NCI-H1694 treated with DMSO at 0.1 percent for 48 hours (cell line): ENCODE measurements around the gene CMSS1.
A peak's percentile ranks its signal among the peaks of the same experiment; 100 is the strongest.

Experiments used
- DNase-seq: peaks from one replicate; lab custom pipeline; 2025; lab: John Stamatoyannopoulos, UW

The CMSS1 gene

DNA sequence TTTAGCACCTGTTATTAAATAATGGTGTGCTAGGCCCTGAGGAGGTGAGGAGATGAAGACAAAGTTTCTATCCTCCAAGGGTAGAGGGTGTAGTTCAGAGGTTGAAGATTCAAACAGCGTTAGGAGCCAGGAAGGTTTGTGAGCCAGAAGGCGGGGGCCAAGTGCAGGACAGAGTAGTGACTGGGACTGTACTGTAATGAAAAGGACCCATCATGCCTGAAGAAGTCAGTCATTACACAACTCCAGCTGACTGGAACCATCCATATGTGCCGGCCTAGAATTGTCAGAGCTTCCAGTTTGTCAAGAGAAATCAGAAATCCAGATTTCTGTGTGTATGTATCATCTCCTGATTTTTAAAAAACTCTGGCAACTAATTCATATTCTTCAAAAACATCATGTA, 241.8 kb downstream of the CMSS1 start:
- DNase-seq: no peak

DNA sequence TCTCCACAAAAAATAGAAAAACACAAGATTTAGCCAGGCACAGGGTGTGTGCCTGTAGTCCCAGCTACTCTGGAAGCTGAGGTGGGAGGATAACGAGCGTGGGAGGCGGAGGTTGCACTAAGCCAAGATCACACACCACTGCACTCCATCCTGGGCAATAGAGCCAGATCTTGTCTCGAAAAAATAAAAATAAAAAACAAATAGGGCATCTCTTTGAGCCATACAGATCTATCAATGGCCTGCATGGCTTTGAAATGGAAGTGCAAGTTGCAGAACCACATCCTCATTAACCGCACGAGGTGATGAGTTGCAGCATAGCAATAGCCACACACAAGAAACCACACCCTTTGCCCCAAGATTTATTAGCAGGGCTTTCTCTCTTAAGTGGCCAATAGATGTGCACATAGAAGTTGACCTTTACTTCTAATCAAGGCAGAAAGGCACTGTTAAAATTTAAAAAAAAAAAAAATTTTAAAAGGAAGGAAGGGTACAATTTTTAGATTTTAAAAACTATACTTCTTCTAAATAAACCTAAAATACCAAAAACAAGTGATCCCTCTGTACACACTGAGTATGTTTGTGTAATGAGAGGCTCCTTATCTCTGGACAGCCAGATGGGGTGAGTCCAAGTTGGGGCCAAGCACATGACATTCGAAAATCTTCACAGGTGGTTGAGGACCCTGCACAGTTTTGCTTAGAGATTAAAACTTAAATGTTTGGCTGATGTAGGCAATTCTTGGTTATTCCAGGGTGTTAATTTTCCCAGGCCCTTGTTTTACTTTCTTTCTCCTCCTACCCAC, 243.2 kb downstream of the CMSS1 start:
- no peak for DNase-seq

DNA sequence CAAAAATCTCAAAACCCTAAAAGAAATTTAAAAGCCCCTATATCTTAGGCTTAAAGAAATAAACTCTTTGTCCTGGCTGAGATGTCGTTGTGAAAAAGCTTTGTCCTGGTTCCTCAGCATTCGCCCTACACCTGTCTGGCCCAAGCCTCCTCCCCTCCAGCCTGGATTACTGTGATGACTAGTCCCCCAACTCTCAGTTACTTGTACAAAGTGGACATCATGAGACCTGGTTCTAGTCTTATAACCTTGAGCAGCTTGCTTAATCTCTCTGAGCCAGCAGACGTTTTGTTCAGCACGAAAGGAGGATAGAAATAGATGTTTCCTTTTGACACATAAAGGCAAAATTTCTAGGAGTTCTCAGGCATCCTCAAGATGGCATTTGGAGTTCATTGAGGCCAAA, 245.0 kb downstream of the CMSS1 start:
- DNase-seq: no peak

DNA sequence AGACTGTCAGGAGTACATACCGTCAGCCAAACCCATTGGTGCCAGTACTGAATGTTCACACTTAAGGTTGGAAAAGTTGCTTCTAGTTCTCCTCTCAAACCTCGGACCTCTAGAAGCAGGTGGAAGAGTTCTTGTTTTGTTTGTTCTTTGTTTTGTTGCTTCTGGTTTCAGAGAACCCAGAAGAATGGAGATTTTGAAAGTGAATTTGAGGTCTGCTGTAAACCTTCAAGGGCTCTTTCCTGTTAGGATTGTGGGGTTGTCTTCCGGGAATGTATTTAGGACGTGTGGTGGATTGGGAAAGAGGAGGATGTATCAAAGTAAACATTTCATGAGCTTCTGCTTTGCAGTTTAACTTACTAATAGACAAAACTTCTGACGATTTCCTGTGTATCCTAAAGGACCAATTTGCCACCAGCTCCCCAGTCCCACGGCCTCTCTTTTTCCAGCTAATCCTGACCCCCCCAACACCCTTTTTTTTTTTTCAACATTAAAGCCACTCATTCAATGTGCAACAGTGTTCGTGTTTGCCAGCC, 246.3 kb downstream of the CMSS1 start:
- DNase-seq: no peak

DNA sequence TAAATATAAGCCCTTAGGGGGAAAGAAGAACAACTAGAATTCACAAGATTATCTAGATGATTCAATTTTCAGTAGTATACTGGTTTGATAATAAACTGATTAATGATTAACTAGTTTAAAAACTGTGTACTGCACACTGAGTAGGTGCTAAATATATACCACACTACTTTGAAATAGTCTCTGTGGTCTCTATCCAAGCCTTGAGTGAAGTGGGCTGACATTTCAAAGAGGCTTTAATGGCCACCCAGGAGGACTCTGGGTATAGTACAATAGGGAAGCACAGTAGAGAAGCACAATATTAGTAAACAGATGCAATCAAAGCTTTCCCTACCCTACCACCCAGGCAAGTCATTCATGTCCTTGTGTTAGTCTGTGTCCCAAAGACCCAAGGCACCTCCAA, 249.9 kb downstream of the CMSS1 start:
- DNase-seq: no peak

DNA sequence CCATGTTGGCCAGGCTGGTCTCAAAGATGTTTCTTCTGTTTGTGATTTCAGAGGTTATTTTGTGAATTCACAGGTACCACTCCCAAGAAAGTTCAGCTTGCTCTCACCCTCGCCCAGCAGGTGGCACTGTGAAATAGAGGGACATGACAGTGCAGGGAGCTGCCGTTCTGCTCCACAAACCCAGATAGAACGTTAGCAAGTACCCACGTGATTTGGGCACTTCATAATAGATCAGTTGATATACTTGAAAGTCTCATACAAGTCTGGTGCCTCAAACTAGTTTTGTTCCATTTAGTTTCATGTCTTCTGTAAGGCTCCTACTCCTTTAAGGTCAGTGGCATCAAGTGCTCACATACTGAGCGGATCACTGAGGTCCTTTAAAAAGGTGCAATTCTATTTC, 251.2 kb downstream of the CMSS1 start:
- DNase-seq: peak; percentile 45

DNA sequence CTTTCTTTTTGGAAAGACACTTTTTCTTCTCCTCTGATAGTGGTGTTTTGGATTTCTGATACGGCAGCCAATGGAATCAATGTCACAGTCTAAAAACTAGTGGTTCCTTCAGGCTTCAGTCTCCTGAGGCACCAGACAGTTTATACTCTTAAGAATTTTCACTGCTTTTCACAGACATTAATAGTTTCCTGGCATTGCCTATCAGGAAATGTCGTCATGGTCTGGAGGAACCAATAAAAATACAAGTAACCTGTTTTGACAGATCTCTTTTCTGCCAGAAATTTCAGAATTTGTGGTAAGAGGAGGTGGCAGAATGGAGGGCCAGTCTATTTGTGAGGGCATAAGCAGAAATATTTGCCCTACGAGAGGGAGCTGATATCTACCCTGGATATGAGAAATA, 251.8 kb downstream of the CMSS1 start:
- DNase-seq: no peak

DNA sequence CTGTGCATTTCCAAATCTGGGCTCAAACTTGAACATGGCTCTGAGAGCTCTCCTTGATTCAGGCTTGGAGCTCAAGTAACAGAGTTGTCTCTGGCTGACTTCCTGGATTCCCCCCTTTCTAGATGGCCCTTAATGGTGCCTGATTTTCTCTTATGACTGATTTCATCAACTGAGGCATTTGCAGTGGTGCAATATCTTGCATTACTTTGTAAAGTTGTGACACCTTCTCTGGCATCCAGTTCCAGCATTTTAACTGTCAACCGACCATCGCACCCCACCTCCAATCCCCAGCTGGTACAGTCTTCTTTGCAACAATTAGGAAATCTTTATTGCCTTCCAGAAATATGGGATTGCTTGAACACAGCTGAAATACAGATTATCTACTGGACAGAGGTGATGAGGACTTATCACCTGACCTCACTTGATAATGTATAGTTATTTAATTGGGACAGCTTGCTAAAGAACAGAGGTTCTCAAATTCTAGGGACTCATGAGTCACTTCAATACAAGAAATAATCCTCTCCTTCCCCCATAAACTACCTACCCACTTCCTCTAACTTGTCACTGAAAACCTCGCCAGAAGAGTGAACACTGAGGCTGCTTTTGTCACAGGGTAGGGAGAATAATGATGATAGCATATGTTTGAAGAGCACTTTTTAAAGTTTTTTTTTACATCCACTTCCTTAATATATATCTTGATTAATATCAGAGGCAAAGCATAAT, 254.8 kb downstream of the CMSS1 start:
- DNase-seq: no peak

DNA sequence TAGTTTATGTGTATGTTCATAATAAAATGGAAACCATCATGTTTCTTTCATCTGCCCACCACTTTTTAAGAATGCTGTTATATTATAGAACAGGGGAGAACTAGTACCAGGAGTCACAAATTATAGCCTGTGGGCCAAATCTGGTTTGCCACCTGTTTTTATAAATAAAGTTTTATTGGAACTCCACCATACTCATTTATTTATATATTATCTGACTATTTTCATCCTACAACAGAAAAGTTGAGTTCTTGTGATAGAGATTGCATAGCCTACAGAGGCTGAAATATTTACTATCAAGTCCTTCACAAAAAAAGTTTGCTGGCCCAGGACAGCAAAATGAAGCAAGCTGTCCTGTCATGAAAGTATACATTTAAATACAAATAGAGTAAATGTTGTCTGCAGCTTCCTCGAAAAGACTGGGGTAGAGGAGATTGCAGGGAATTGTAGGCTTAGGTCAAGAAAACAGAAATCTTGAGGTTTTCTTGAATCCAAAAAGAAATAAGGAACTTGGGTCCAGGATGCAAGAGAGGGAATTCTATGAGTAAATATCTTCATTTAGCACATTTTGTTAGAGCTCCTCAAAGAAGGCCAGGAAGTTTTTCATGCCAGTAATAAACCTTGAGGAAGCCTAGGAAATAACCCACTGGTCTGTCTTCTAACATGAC, 255.5 kb downstream of the CMSS1 start:
- no peak for DNase-seq

DNA sequence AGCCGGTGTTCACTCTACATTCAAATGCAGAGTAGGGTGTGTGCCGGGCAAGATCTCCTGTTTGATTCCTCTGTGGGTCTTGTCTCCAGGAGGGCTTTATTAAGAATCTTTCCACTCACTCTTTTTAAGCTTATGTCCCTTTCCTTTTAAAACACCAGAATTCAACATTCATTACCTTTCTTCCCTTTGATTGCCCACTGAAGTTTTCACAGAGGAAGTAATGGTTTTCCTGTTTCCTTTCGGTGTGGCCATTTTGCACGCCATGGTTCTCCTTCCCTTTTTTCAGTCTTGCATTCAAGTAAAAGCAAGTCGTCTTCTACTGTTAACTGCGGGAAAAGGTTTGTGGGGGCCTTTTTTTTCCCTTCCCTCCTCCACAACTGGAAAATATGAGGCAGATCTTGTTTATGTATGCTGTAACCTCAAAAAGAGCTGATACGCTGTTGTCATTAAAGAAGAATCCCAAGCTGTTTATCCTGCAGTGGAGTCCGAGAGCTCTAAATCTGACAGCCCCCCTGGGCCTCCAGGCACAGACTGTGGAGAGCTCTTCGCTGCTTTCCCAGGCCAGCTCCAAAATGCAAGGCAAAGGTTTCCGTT, 256.1 kb downstream of the CMSS1 start:
- no peak for DNase-seq

DNA sequence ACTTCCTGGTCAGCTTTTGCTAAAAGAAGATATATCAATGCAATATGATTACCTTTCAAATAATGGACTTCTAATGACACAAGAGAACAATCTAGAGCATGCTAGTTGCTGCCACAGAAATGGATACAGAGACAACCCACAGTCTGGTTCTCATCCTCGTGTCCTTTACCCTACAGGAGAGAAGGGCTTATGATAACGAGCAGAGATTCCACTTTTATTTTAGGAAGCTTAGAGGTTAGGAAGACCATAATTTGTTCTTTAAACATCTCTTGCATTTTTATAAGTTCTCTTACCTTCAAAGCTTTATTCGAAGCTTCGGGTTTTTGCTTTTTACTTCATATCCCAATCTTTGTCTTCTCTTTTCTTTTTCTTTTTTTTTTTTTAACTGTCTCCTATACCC, 257.5 kb downstream of the CMSS1 start:
- DNase-seq: no peak

DNA sequence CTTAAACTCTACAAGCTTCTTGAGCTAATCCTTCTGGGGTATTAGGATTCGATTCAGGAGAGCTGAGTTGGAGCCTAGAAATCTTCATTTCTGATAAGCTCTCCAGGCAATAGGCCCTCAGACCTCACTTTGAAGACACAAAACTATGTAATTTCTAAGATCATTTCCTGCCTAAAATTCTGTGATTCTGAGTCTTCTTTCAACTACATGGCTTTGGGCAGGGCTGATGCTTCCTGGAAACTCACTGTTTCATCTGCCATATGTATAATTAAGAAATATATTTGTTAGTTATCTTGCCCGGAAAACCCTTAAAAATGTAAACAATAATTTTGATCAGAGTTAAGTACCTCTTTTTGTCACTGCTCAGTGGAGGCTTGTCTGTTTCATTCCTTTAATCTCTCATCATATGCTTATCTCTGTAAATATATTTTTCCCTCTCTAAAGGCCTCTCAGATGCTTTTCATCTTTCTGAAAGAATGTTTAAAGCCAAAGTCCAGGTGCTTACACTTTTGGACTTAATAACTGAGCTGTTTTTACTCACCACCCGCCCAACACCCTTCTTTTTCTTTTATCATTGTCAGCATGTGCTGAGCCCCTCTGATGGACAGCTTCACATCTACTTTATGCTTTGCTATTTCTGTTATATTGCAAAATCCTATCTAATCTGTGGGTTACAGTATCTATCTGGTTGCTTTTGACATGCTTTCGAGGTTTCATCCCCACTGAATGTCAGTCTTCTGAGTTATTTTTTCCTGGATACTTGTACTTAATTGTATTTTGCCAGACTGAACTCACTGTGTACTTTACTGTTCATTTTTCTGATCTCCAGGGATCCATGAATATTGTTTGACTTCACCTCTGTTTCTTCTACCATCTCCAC, 258.4 kb downstream of the CMSS1 start:
- no peak for DNase-seq

DNA sequence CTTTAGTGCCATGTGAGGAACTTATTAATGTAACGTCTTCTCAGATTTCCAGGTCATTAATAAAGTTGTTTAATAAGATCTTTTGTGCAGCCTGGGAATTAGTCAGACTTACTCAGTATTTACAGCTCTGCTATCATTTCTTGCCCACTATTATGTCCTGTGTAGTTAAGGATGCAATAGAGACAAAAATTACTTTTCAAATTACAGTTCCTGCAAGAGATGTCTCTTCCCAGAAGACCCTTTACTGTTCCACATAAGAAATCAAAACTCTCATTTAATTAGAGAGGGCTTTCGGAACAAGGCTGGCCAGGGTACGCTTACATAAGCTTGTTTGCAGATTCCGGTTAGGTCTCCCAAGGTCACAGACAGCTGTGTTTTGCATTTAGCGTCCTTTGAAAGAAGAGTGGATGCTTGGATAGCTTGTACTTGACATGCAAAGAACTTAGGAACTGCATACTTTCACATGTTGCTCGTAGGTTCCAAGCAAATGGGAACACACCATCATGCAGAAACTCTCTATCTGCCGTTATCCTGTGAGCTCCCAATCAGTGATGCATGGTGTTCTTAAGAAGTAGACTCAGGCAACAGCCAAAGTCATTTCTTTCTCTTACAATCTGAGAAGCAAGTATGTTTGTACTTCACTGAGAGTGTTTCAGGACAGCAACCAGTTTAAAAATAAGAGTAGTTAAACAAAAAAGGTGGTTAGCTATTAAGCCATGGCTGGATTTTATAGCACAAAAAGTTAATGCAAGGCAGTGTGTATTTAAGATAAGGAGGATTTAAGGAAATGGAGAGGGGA, 259.3 kb downstream of the CMSS1 start:
- DNase-seq: no peak

DNA sequence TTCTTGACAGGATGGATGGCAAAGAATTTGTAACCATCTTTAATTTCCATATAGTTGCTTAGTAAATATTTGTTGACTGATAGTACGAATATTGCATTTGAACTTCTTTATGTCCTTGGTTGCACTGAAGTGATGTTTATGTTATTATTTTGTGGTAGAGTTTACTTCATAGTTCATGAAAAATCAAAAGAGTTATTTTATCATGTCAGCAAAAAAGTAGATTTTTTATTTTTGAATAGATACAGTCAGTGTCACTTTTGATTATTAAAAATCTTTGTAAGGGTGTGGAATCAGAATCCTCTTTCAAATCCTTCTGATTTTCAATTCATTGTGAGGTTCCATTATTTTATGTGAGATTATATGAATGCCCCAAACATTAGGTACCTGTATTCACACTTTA, 261.7 kb downstream of the CMSS1 start:
- no peak for DNase-seq

DNA sequence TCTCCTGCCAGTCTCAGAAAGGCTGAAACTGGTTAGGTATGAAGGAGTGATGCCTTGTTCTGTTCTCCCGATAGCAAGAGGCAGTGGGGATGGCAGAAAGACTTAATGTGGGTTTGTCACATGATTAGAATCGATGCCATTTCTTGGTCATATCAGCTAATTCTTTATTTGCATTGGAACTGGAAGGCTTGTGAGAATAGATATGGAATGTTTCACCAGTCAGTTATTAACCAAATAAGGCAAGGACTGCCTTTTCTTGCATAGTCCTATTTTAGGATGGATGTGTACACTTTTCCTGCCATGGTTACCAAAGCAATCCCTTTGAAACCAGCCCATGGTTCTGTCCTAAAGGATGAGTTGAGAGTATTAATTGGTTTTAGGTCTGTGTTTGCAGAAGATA, 262.9 kb downstream of the CMSS1 start:
- no peak for DNase-seq

DNA sequence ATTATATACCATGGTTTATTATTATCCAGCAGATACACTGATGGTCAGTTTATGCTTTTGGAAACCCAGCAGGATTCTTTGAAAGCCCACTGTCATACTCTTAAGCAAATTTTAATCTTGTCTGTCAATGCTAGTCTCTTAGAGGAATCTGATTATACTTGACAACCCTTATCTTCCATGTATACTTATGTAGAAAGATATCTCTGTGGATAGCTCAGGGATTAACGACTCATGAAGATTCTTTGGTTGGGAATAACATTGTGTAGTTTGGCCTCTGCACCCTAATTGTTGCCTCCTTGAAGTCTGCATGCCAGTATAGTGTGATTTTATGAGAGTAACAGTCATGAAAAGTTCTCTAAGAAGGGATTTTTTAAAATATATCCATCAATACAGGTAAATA, 263.6 kb downstream of the CMSS1 start:
- no peak for DNase-seq

DNA sequence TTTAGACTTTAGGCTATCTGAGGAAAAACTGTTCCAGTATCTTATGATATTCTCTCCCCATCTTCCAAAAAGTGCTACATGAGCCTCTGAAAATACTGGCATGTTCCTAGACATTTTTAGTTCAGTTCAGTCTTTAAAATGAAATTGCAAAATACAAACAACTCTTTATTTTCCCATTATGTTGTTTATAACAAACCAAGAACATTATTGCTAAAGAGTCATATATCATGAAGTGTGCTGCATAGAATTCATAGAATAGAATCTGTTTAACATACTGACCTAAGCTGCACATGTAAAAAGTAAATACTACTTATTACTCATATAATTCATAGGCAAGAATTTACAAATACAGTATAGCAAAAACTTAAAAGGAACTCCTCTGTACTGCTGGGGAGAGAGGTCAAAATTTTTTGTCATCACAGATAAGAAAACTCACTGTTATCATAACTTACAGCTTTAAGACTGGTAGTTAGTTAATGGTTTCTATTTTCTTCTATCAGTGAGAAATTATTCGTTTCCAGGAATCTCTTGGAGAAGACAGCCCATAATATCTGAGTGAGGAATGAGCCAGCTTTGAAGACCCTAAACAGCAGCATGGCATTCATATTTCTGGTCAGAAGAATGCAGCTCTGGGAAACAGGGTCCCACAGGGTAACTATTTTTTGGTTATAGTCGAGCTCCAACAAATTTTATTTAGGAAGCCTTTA, 264.5 kb downstream of the CMSS1 start:
- no peak for DNase-seq

DNA sequence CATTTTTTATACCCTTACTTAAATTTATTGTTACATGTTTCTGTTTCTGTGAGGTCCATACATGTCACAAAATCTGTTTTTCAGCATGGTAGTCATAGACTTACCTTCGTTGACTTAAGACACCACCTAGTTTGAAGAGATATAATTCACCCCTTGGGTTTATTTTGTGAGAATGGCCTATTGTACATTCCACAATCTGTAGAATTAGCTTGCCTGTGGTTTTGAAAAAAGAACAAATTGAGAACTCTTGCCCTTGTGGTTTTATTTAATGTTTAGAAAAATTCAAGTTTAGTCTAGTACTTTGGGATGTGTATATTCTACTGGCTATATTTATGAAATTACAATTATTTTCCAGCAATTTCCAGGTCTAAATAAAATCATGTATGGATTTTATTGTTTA, 265.1 kb downstream of the CMSS1 start:
- DNase-seq: no peak

DNA sequence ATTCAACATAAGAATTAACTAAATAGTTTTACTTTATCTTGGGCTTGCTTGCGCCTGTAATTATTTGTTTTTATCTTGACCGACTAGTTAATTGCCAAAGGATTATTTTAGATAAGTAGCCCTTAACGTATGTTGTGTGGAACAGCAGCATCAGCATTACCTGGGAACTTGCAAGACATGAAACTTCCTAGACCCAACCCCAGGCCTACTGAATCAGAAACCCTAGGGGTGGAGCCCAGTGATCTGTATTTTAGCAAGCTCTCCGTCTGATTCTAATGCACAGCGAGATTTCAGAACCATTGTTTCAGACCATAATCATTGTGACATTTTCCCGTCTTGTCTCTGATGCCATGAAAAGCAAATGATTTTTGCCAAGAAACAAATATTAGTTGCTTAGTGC, 265.5 kb downstream of the CMSS1 start:
- DNase-seq: no peak
